Measurements from ENCODE around the gene GAMT.

Gene GAMT

DNA sequence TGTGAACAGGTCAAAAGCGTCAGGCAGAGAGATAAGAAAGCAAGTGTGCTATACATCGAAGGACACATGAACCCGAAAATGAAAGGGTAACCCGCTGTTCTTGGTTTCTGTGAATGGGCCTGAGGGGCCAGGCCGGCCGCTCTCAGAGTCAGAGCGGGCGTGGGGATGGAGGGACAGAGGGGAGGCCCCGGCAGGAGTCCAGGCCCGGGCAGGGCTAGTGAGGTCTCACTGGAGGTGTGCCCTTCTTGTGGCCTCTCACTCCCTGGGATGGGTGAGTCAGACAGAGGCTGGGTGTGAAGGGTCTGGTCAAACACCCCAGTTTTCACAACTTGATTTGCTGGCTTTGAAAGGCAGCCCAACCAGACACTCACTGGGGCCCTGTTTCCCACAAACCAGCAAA, 35.0 kb downstream of the GAMT start:
- POLR2A ChIA-PET = no interaction called here
- no peak for DNase-seq (ENCODE audit: low read depth, low spot score)
- no peak overlapping the region for H3K4me3 ChIP-seq (ENCODE audit: low read depth, low read length)
- TF ChIP-seq, protein P1, sequence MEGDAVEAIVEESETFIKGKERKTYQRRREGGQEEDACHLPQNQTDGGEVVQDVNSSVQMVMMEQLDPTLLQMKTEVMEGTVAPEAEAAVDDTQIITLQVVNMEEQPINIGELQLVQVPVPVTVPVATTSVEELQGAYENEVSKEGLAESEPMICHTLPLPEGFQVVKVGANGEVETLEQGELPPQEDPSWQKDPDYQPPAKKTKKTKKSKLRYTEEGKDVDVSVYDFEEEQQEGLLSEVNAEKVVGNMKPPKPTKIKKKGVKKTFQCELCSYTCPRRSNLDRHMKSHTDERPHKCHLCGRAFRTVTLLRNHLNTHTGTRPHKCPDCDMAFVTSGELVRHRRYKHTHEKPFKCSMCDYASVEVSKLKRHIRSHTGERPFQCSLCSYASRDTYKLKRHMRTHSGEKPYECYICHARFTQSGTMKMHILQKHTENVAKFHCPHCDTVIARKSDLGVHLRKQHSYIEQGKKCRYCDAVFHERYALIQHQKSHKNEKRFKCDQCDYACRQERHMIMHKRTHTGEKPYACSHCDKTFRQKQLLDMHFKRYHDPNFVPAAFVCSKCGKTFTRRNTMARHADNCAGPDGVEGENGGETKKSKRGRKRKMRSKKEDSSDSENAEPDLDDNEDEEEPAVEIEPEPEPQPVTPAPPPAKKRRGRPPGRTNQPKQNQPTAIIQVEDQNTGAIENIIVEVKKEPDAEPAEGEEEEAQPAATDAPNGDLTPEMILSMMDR (IDR thresholded peaks at IDR 0.05; ENCODE audit: insufficient read depth, low read length, missing control alignments) = no peak
- CTCF ChIA-PET = no interaction called here

GRCh38 chr19:1365319-1366269, 35.7 kb downstream of the GAMT start:
- TF ChIP-seq, protein P1 (IDR thresholded peaks at IDR 0.05; ENCODE audit: insufficient read depth, low read length, missing control alignments) = no peak
- no peak overlapping the region for H3K4me3 ChIP-seq (ENCODE audit: low read depth, low read length)
- DNase-seq (ENCODE audit: low read depth, low spot score) = no peak
- POLR2A ChIA-PET = no interaction called here
- CTCF ChIA-PET = interaction anchor here (1.0 kb wide), 1 partner anchor 15 kb away, joined by 3 read pairs; no protein-coding TSS in a partner anchor

- POLR2A ChIA-PET = interaction anchor here (1.2 kb wide), 1 partner anchor 89 kb away, joined by 4 read pairs; the partner anchor contains the start of gene FAM174C
Observed at GRCh38 chr19:1364070-1364704, 37.2 kb downstream of the GAMT start.

DNA sequence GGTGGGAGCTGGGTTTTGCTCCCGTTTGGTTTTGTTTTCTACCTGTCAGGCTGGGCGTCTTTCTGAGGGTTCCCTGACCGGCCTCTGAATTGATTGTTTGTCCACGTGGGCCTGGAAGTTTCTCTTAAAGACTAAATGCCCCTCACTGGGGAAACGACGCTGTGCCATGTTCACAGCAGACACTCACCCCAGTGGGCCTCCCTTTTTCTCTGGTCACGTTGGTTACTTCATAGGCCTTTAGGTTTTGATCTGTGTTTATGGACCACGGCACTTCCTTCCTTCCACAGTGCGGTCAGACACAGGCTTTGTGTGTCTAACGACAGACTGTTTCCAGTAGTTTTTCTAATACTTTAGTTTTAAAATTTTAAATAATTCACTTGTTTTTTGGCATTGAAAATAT, 37.7 kb downstream of the GAMT start:
- TF ChIP-seq, protein P1 (IDR thresholded peaks at IDR 0.05; ENCODE audit: insufficient read depth, low read length, missing control alignments) = no peak
- CTCF ChIA-PET = interaction anchor here (0.5 to 1.6 kb wide), 2 partner anchors 9 to 12 kb away, joined by 3 to 5 read pairs; no protein-coding TSS in a partner anchor
- H3K4me3 ChIP-seq (ENCODE audit: low read depth, low read length) = no peak overlapping the region
- no peak for DNase-seq (ENCODE audit: low read depth, low spot score)
- POLR2A ChIA-PET = interaction anchor here (0.6 kb wide), 1 partner anchor 41 kb away, joined by 3 read pairs; no protein-coding TSS in a partner anchor

More at GRCh38 chr19:1364070-1364704, 37.2 kb downstream of the GAMT start:
- no peak for DNase-seq (ENCODE audit: low read depth, low spot score)
- CTCF ChIA-PET = interaction anchor here (1.0 to 1.6 kb wide), 2 partner anchors 9 to 17 kb away, joined by 3 to 5 read pairs; no protein-coding TSS in a partner anchor
- TF ChIP-seq, protein P1 (IDR thresholded peaks at IDR 0.05; ENCODE audit: insufficient read depth, low read length, missing control alignments) = no peak
- H3K4me3 ChIP-seq (ENCODE audit: low read depth, low read length) = no peak overlapping the region

- H3K4me3 ChIP-seq (ENCODE audit: low read depth, low read length) = no peak overlapping the region
- POLR2A ChIA-PET = interaction anchor here (0.6 kb wide), 1 partner anchor 40 kb away, joined by 3 read pairs; no protein-coding TSS in a partner anchor
- DNase-seq (ENCODE audit: low read depth, low spot score) = no peak
- TF ChIP-seq, protein P1 (IDR thresholded peaks at IDR 0.05; ENCODE audit: insufficient read depth, low read length, missing control alignments) = no peak
- CTCF ChIA-PET = interaction anchor here (0.5 to 1.6 kb wide), 3 partner anchors 10 to 71 kb away, joined by 3 to 5 read pairs (median 3); no protein-coding TSS in a partner anchor
Observed at GRCh38 chr19:1362387-1363257, 38.7 kb downstream of the GAMT start.

Data from AG04449 (cell line).